PFSK-1 (cell line): ENCODE data around the gene RASGRF2. TPM values are rescaled to one million over a fixed set of nuclear protein-coding genes. Genes with fewer than 3 reads are reported as not detected.

Experiments used
- FOXP2 ChIP-seq: optimal IDR thresholded peaks from 2 replicates; pipeline ENCODE3; 2011; ENCODE audit warnings: borderline replicate concordance, control low read depth, inconsistent platforms; ENCODE audit not compliant: insufficient read depth; ENCODE audit errors: extremely low read length, extremely low read depth
- POLR2AphosphoS5 ChIP-seq: IDR thresholded peaks from 2 replicates; pipeline ENCODE4 v1.6.1; 2012; ENCODE audit warnings: low read depth, mild to moderate bottlenecking, control low read depth, low read length, moderate library complexity
- SIN3A ChIP-seq: IDR thresholded peaks from 2 replicates; pipeline ENCODE4 v1.6.1; 2012; ENCODE audit warnings: mild to moderate bottlenecking, low read length, moderate library complexity, borderline replicate concordance; ENCODE audit not compliant: insufficient read depth
- TAF1 ChIP-seq: IDR thresholded peaks from 2 replicates; pipeline ENCODE4 v1.6.1; 2012; ENCODE audit warnings: low read length, control low read depth, borderline replicate concordance; ENCODE audit not compliant: insufficient read depth
- polyA plus RNA-seq: library from polyadenylated mRNA; unstranded; fragments of >200 nt; gene quantifications from one replicate; pipeline ENCODE4 v1.2.1, GENCODE V29; 2012; ENCODE audit warnings: low read depth, missing spikeins; ENCODE audit not compliant: insufficient read length
- TF ChIP-seq, protein P1 (sequence below), 2 experiments: IDR thresholded peaks; 2 replicates each; pipeline versions ENCODE4 v1.6.1 to v1.8.0; 2011 to 2012; ENCODE audit warnings: low read depth in 2 of 2, low read length in 2 of 2, control low read depth in 1 of 2, inconsistent platforms in 1 of 2, mild to moderate bottlenecking in 1 of 2, moderate library complexity in 1 of 2; ENCODE audit not compliant: insufficient read depth in 1 of 2

RASGRF2 gene, protein sequence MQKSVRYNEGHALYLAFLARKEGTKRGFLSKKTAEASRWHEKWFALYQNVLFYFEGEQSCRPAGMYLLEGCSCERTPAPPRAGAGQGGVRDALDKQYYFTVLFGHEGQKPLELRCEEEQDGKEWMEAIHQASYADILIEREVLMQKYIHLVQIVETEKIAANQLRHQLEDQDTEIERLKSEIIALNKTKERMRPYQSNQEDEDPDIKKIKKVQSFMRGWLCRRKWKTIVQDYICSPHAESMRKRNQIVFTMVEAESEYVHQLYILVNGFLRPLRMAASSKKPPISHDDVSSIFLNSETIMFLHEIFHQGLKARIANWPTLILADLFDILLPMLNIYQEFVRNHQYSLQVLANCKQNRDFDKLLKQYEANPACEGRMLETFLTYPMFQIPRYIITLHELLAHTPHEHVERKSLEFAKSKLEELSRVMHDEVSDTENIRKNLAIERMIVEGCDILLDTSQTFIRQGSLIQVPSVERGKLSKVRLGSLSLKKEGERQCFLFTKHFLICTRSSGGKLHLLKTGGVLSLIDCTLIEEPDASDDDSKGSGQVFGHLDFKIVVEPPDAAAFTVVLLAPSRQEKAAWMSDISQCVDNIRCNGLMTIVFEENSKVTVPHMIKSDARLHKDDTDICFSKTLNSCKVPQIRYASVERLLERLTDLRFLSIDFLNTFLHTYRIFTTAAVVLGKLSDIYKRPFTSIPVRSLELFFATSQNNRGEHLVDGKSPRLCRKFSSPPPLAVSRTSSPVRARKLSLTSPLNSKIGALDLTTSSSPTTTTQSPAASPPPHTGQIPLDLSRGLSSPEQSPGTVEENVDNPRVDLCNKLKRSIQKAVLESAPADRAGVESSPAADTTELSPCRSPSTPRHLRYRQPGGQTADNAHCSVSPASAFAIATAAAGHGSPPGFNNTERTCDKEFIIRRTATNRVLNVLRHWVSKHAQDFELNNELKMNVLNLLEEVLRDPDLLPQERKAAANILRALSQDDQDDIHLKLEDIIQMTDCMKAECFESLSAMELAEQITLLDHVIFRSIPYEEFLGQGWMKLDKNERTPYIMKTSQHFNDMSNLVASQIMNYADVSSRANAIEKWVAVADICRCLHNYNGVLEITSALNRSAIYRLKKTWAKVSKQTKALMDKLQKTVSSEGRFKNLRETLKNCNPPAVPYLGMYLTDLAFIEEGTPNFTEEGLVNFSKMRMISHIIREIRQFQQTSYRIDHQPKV (N-terminal part only)
- not detected for polyA plus RNA-seq

DNA sequence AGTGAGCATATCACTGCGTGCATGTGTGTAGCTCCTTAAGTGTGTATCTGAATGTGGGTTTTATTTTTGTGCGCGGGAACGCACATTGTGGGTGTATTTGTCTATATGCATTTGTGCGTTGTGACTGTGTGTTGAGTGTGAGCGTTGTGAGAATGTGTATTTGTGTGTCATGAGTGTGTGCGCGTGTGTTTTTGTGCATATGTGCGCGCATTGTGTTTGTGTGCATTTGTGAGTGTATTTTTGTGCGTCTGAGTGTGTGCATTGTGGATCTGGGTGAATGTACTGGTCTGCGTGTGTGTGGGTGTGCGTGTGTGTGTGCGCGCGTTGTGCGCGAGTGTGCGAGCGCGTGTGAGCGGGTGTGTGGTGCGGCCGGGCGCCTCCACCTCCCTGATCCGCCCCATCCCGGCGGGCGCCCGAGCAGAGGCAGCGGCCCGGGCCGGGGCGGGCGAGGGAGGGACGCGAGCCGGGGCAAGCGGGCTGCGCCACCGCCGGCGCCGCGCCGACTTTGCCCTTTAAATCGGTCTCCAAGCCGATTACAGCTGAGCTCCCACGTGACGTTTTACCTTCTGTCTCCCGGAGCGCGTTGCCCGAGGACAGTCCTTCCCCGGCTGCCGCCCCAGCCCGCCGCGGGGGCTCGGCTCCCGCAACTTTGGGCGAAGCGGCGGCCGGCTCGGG lies at the start of gene RASGRF2:
TSS of gene RASGRF2 (plus strand) at position 596 of the 675 bp plus-strand sequence. CDS start 376 bp downstream, outside the sequence.
- TF ChIP-seq TAF1 (no peak), POLR2AphosphoS5 (no peak), FOXP2 (no peak), SIN3A (no peak)
- TF ChIP-seq, protein P1, sequence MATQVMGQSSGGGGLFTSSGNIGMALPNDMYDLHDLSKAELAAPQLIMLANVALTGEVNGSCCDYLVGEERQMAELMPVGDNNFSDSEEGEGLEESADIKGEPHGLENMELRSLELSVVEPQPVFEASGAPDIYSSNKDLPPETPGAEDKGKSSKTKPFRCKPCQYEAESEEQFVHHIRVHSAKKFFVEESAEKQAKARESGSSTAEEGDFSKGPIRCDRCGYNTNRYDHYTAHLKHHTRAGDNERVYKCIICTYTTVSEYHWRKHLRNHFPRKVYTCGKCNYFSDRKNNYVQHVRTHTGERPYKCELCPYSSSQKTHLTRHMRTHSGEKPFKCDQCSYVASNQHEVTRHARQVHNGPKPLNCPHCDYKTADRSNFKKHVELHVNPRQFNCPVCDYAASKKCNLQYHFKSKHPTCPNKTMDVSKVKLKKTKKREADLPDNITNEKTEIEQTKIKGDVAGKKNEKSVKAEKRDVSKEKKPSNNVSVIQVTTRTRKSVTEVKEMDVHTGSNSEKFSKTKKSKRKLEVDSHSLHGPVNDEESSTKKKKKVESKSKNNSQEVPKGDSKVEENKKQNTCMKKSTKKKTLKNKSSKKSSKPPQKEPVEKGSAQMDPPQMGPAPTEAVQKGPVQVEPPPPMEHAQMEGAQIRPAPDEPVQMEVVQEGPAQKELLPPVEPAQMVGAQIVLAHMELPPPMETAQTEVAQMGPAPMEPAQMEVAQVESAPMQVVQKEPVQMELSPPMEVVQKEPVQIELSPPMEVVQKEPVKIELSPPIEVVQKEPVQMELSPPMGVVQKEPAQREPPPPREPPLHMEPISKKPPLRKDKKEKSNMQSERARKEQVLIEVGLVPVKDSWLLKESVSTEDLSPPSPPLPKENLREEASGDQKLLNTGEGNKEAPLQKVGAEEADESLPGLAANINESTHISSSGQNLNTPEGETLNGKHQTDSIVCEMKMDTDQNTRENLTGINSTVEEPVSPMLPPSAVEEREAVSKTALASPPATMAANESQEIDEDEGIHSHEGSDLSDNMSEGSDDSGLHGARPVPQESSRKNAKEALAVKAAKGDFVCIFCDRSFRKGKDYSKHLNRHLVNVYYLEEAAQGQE (IDR thresholded peaks at IDR 0.05; ENCODE audit: insufficient read depth in 1 of 2, low read depth in 2 of 2, low read length in 2 of 2): no peak

DNA sequence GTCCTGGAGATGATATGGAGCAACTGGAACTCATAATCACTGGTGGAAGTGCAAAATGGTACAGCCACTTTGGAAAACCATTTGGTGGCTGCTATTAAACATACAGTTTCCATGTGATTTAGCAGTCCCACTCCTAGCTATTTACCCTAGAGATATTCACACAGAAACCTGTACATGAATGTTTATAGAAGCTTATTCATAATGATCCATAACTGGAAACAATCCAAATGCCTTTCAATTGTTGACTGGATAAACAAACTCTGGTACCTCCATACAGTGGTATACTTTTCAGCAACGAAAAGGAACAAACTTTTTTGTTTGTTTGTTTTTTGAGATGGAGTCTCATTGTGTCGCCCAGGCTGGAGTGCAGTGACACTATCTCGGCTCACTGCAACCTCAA lies 47.7 kb upstream of the RASGRF2 start:
- no peak for TF ChIP-seq POLR2AphosphoS5
- no peak for TF ChIP-seq SIN3A
- TF ChIP-seq TAF1: no peak
- no peak for TF ChIP-seq FOXP2
- TF ChIP-seq, protein P1 (IDR thresholded peaks at IDR 0.05; ENCODE audit: insufficient read depth in 1 of 2, low read depth in 2 of 2, low read length in 2 of 2): no peak

DNA sequence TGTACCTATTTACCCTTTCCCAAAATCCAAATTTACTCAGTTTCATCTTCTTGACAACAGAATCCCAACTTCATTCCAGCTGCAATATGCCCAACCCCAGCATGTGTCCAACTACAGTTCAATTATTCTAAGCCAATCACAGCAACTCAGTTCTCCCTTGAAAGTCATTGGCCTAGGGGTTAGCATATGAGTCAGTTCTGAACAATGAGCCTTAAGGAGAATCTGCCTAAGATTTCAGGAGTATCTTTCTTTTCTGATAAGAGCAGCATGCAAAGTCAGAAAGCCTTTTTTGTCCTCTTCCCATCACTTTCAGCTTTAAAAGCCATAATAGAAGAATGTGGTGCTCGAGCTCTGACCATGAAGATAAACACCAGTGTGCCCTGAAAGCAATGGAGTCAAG lies 44.4 kb upstream of the RASGRF2 start:
- TF ChIP-seq, protein P1 (IDR thresholded peaks at IDR 0.05; ENCODE audit: insufficient read depth in 1 of 2, low read depth in 2 of 2, low read length in 2 of 2): no peak
- TF ChIP-seq SIN3A (no peak), POLR2AphosphoS5 (no peak), FOXP2 (no peak), TAF1 (no peak)

DNA sequence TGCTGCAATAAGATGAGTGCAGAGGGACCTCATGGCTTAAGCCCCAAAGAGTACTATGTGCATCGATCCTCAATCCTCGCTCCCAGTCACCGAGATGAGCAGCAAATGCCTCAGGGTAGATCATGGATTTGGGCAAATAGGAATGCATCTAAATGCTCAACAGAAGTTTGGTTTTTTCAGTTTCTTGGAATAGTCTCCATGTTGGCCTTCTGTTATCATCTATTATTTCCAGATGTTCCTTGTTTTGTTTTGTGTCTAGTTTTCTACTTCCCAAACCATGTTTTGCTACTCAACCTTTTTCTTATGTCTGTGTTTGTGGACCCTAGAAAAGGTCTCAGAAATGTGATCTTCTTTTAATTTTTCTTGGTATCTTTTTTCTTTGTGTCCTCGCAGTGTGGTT lies 43.5 kb upstream of the RASGRF2 start:
- TF ChIP-seq FOXP2 (no peak), TAF1 (no peak), SIN3A (no peak), POLR2AphosphoS5 (no peak)
- TF ChIP-seq, protein P1 (IDR thresholded peaks at IDR 0.05; ENCODE audit: insufficient read depth in 1 of 2, low read depth in 2 of 2, low read length in 2 of 2): no peak
